OCI-LY7 (cell line): Measurements from ENCODE around the gene ZSCAN30.

Experiments used
- EZH2phosphoT487 ChIP-seq: fragments of 200-600 bp; sonication (generic); IDR thresholded peaks from 2 replicates; pipeline ENCODE4 v1.6.1; 2018; ENCODE audit warnings: low read depth, borderline replicate concordance, mild to moderate bottlenecking, mixed run types, antibody characterized with exemption, low read length, moderate library complexity, mixed read lengths
- TF ChIP-seq, protein P1 (sequence below): fragments of 200-600 bp; sonication (generic); conservative IDR thresholded peaks from 2 replicates; pipeline ENCODE4 v1.5.1; 2014; ENCODE audit warnings: mild to moderate bottlenecking, antibody characterized with exemption, low read length, moderate library complexity, mixed read lengths

DNA sequence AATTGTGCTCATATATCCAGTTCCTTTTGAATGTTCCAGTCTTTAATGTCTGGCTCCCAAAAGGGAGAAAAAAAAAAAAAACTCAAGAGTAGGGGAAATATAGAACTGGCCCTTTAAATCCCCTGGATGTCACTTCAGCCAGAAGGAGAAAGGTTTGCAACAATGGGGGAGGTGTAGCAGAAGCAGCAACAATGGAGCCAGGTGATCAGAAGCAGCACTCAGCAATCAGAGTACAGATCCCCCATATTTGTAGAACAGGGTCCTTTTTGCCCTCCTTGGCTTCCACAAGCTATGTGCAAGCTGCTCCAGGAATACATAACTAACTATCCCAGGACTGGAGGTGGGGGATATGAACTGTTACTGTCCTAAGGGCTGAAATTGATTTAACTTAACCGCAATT lies 75.0 kb downstream of the ZSCAN30 start:
- TF ChIP-seq, protein P1, sequence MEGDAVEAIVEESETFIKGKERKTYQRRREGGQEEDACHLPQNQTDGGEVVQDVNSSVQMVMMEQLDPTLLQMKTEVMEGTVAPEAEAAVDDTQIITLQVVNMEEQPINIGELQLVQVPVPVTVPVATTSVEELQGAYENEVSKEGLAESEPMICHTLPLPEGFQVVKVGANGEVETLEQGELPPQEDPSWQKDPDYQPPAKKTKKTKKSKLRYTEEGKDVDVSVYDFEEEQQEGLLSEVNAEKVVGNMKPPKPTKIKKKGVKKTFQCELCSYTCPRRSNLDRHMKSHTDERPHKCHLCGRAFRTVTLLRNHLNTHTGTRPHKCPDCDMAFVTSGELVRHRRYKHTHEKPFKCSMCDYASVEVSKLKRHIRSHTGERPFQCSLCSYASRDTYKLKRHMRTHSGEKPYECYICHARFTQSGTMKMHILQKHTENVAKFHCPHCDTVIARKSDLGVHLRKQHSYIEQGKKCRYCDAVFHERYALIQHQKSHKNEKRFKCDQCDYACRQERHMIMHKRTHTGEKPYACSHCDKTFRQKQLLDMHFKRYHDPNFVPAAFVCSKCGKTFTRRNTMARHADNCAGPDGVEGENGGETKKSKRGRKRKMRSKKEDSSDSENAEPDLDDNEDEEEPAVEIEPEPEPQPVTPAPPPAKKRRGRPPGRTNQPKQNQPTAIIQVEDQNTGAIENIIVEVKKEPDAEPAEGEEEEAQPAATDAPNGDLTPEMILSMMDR = no peak
- TF ChIP-seq EZH2phosphoT487 = no peak
